Coronary artery (tissue), 2 donors: ENCODE data around the gene PDZD8.
A peak's percentile ranks its signal among the peaks of the same experiment; 100 is the strongest.

Experiments
- DNase-seq: peaks from one replicate; pipeline ENCODE4 v3.0.0-alpha.2; 2017; ENCODE audit warnings: low spot score
- H3K27ac ChIP-seq, 2 donors: fragments of 200-600 bp; sonication (generic); one replicate each; pipeline ENCODE4 v1.5.1; 2016 to 2019
- H3K4me3 ChIP-seq: fragments of 200-600 bp; sonication (generic); 2 replicates; pipeline ENCODE4 v1.5.1; 2016; ENCODE audit warnings: mild to moderate bottlenecking, moderate library complexity
- CTCF ChIP-seq: fragments of 200-600 bp; sonication (generic); IDR thresholded peaks from one replicate; pipeline ENCODE4 v1.5.1; 2019; ENCODE audit warnings: antibody characterized with exemption

The PDZD8 gene

GRCh38 chr10:117375360-117376178 is at the start of gene PDZD8:
Gene PDZD8, minus strand, starts transcription at chr10:117375440. Its CDS starts 213 bp downstream, at chr10:117375227.
- Histone ChIP-seq H3K27ac (peak within 1 kb of the TSS; percentile 92 to 97), H3K4me3 (peak within 1 kb of the TSS; percentile 97)
- peak; percentile 95 for DNase-seq
- TF ChIP-seq CTCF, result no peak

GRCh38 chr10:117424171-117424570 is 48.9 kb upstream of the PDZD8 start:
- Histone ChIP-seq H3K4me3 (no peak overlapping the region), H3K27ac (no peak overlapping the region)
- DNase-seq, result no peak
- TF ChIP-seq CTCF, result no peak

GRCh38 chr10:117421985-117422384 is 46.7 kb upstream of the PDZD8 start:
- no peak for DNase-seq
- no peak overlapping the region for H3K27ac ChIP-seq
- no peak for TF ChIP-seq CTCF
- no peak overlapping the region for H3K4me3 ChIP-seq

- H3K4me3 ChIP-seq, result no peak overlapping the region
- H3K27ac ChIP-seq, result no peak overlapping the region
- no peak for DNase-seq
- no peak for TF ChIP-seq CTCF
Observed at GRCh38 chr10:117420768-117421167, 45.5 kb upstream of the PDZD8 start.

GRCh38 chr10:117419921-117420320 is 44.7 kb upstream of the PDZD8 start:
- no peak for TF ChIP-seq CTCF
- H3K4me3 ChIP-seq, result no peak overlapping the region
- no peak overlapping the region for H3K27ac ChIP-seq
- DNase-seq, result no peak

GRCh38 chr10:117419159-117419558 is 43.9 kb upstream of the PDZD8 start:
- Histone ChIP-seq H3K4me3 (no peak overlapping the region), H3K27ac (no peak overlapping the region)
- no peak for DNase-seq
- no peak for TF ChIP-seq CTCF

- no peak for DNase-seq
- Histone ChIP-seq H3K4me3 (no peak overlapping the region), H3K27ac (no peak overlapping the region)
- no peak for TF ChIP-seq CTCF
Observed at GRCh38 chr10:117418121-117418520, 42.9 kb upstream of the PDZD8 start.
